B cell (primary cell): Measurements from ENCODE around the gene CELF2. TPM values are rescaled to one million over a fixed set of nuclear protein-coding genes. Genes with fewer than 3 reads are reported as not detected.

Source experiments
- ATAC-seq: fragments of 200-7000 bp; cut with Tn5 transposase; one replicate; pipeline ENCODE4 v1.10.0; 2021; ENCODE audit warnings: low read depth, mild to moderate bottlenecking, moderate number of reproducible peaks, moderate library complexity
- CTCF ChIA-PET: fragments of 350-600 bp; sonication (Branson Sonifier 250); formaldehyde crosslinking; loops from one replicate; lab custom pipeline; 2021; ENCODE audit warnings: antibody characterized with exemption, inconsistent platforms; lab: Charles Lee
- POLR2A ChIA-PET: fragments of 350-600 bp; sonication (Branson Sonifier 250); formaldehyde crosslinking; loops from one replicate; lab custom pipeline; 2021; ENCODE audit warnings: antibody characterized with exemption; lab: Charles Lee
- DNase-seq: peaks from one replicate; pipeline ENCODE4 v3.0.0; 2013
- H2AFZ ChIP-seq: 2 replicates; pipeline ENCODE4 v1.6.1; 2012; ENCODE audit warnings: mild to moderate bottlenecking, low read depth, low read length; ENCODE audit not compliant: insufficient read depth, poor library complexity, severe bottlenecking
- H3K27ac ChIP-seq, 2 donors: 1 replicate in 1 of 2; 2 replicates in 1 of 2; pipeline ENCODE4 v1.5.1; 2012 to 2013; ENCODE audit warnings: low read length in 2 of 2, mild to moderate bottlenecking in 2 of 2, moderate library complexity in 1 of 2
- H3K27me3 ChIP-seq, 4 experiments: fragments of 200-600 bp in 1 of 4; sonication (generic) in 1 of 4; replicated peaks in 1 of 4; 1 replicate in 2 of 4; 2 replicates in 2 of 4; pipeline versions ENCODE4 v1.6.1 to v1.7.0; 2013 to 2016; ENCODE audit warnings: low read length in 3 of 4, mild to moderate bottlenecking in 2 of 4, mixed read lengths in 1 of 4, moderate library complexity in 1 of 4; ENCODE audit not compliant: insufficient read depth in 4 of 4, control insufficient read depth in 3 of 4; ENCODE audit errors: control extremely low read depth in 1 of 4
- H3K36me3 ChIP-seq, 2 experiments: replicated peaks in 1 of 2; 1 replicate in 1 of 2; 2 replicates in 1 of 2; pipeline versions ENCODE4 v1.6.1 to v1.7.1; 2013; ENCODE audit warnings: low read length in 1 of 2; ENCODE audit not compliant: insufficient read depth in 2 of 2, control insufficient read depth in 1 of 2; ENCODE audit errors: control extremely low read depth in 1 of 2, extremely low read depth in 1 of 2
- H3K4me1 ChIP-seq, 2 donors: fragments of 200-600 bp in 1 of 2; sonication (generic) in 1 of 2; 1 replicate in 1 of 2; 2 replicates in 1 of 2; pipeline versions ENCODE4 v1.5.1 to v1.6.1; 2013 to 2017; ENCODE audit warnings: low read length in 2 of 2; ENCODE audit not compliant: control insufficient read depth in 2 of 2, insufficient read depth in 2 of 2
- H3K4me2 ChIP-seq: replicated peaks from 2 replicates; pipeline ENCODE3; 2012; ENCODE audit warnings: mild to moderate bottlenecking, low read depth, low read length; ENCODE audit not compliant: poor library complexity, severe bottlenecking
- H3K4me3 ChIP-seq, 5 experiments: fragments of 200-600 bp in 1 of 5; sonication (generic) in 1 of 5; 1 replicate in 3 of 5; 2 replicates in 2 of 5; pipeline versions ENCODE4 v1.5.1 to v1.7.0; 2011 to 2016; ENCODE audit warnings: low read length in 4 of 5, mild to moderate bottlenecking in 4 of 5, low read depth in 2 of 5, control low read depth in 1 of 5, moderate library complexity in 1 of 5; ENCODE audit not compliant: insufficient read depth in 1 of 5; ENCODE audit errors: control extremely low read depth in 1 of 5, extremely low read depth in 1 of 5
- H3K79me2 ChIP-seq: fragments of 200-600 bp; sonication (generic); one replicate; pipeline ENCODE4 v1.6.0; 2016; ENCODE audit warnings: low read length; ENCODE audit not compliant: control insufficient read depth, insufficient read depth
- H3K9ac ChIP-seq: fragments of 200-600 bp; sonication (generic); 2 replicates; pipeline ENCODE4 v1.6.1; 2017; ENCODE audit warnings: mild to moderate bottlenecking, low read length, moderate library complexity
- H3K9me3 ChIP-seq, 3 donors: one replicate each; pipeline versions ENCODE4 v1.6.1 to v1.7.1; 2013; ENCODE audit warnings: low read length in 2 of 3; ENCODE audit not compliant: control insufficient read depth in 2 of 3, insufficient read depth in 1 of 3; ENCODE audit errors: control extremely low read depth in 1 of 3
- H4K20me1 ChIP-seq: 2 replicates; pipeline ENCODE4 v1.6.0; 2012; ENCODE audit warnings: mild to moderate bottlenecking, low read length; ENCODE audit not compliant: insufficient read depth, control insufficient read depth, poor library complexity, severe bottlenecking
- H3K27ac Mint-ChIP-seq: one replicate; pipeline ENCODE4 v1.8.0; 2021; ENCODE audit warnings: mixed read lengths
- H3K27me3 Mint-ChIP-seq: one replicate; pipeline ENCODE4 v1.8.0; 2021; ENCODE audit warnings: mixed read lengths
- H3K4me1 Mint-ChIP-seq: one replicate; pipeline ENCODE4 v1.8.0; 2021; ENCODE audit warnings: mixed read lengths
- H3K4me3 Mint-ChIP-seq: one replicate; pipeline ENCODE4 v1.8.0; 2021; ENCODE audit warnings: mixed read lengths
- H3K9me3 Mint-ChIP-seq: one replicate; pipeline ENCODE4 v1.8.0; 2022; ENCODE audit warnings: mixed read lengths; ENCODE audit not compliant: insufficient read depth
- EZH2 ChIP-seq: IDR thresholded peaks from 2 replicates; pipeline ENCODE4 v1.6.1; 2012; ENCODE audit warnings: borderline replicate concordance, low read depth, mild to moderate bottlenecking, moderate library complexity, low read length; ENCODE audit not compliant: insufficient read depth, poor library complexity, severe bottlenecking
- WGBS: methylation state at CpG from one replicate; pipeline ENCODE4 v1.1.5; 2013; ENCODE audit warnings: missing lambda C conversion rate; ENCODE audit not compliant: insufficient coverage; 5-methylcytosine and 5-hydroxymethylcytosine counted together
- intact Hi-C: fragments of 100-400 bp; cut with micrococcal nuclease; formaldehyde crosslinking; loops from one replicate; pipeline ENCODE4 v1.10.0; 2022
- polyA plus RNA-seq: library from polyadenylated mRNA; depleted of rRNA; stranded (reverse); fragments of >200 nt; gene quantifications from 2 replicates; pipeline ENCODE4 v1.2.3, GENCODE V29; 2012
- total RNA-seq, 2 donors: library from RNA; stranded (reverse); fragments of 120-200 nt in 1 of 2; gene quantifications; 1 replicate in 1 of 2; 2 replicates in 1 of 2; pipeline versions ENCODE4 v1.2.3 to v1.2.4, GENCODE V29; 2013 to 2022
- TF ChIP-seq, protein P1 (sequence below): fragments of 200-600 bp; IDR thresholded peaks from one replicate; pipeline ENCODE4 v1.8.0; 2022; ENCODE audit warnings: antibody characterized with exemption, mild to moderate bottlenecking

CELF2 gene
- total and polyA plus RNA-seq, 2 donors (not counting 1 experiment from before 2014, with no cell fraction given): 59.5 to 112 TPM

- no peak overlapping the region for H3K9ac ChIP-seq
- peaks cover 32% of the 10 kb centered on the region for H3K4me1 Mint-ChIP-seq
These were observed 312.8 kb downstream of the CELF2 start for GRCh38 chr10:11330383-11331045.

GRCh38 chr10:11331046-11331577 lies 313.4 kb downstream of the CELF2 start:
- DNase-seq (no peak), ATAC-seq (no peak)
- Histone ChIP-seq H3K4me2 (no peak overlapping the region), H3K27ac (peak overlapping the region in 1 of 2 donors; percentile 13), H3K36me3 (peaks cover 11 to 69% of the 10 kb centered on the region in 2 experiments), H3K4me1 (peaks cover 13 to 24% of the 10 kb centered on the region in 2 donors), H2AFZ (no peak overlapping the region), H3K4me3 (no peak overlapping the region), H3K9me3 (no peaks in the 10 kb centered on the region), H4K20me1 (peaks cover 28% of the 10 kb centered on the region), H3K27me3 (no peaks in the 10 kb centered on the region), H3K79me2 (no peaks in the 10 kb centered on the region), H3K9ac (no peak overlapping the region)
- Mint-ChIP-seq H3K4me1 (peaks cover 37% of the 10 kb centered on the region), H3K9me3 (no peaks in the 10 kb centered on the region), H3K27me3 (no peaks in the 10 kb centered on the region), H3K27ac (no peak overlapping the region), H3K4me3 (no peak overlapping the region)
- POLR2A ChIA-PET: no interaction called here
- TF ChIP-seq, protein P1, sequence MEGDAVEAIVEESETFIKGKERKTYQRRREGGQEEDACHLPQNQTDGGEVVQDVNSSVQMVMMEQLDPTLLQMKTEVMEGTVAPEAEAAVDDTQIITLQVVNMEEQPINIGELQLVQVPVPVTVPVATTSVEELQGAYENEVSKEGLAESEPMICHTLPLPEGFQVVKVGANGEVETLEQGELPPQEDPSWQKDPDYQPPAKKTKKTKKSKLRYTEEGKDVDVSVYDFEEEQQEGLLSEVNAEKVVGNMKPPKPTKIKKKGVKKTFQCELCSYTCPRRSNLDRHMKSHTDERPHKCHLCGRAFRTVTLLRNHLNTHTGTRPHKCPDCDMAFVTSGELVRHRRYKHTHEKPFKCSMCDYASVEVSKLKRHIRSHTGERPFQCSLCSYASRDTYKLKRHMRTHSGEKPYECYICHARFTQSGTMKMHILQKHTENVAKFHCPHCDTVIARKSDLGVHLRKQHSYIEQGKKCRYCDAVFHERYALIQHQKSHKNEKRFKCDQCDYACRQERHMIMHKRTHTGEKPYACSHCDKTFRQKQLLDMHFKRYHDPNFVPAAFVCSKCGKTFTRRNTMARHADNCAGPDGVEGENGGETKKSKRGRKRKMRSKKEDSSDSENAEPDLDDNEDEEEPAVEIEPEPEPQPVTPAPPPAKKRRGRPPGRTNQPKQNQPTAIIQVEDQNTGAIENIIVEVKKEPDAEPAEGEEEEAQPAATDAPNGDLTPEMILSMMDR: no peak
- no peak for TF ChIP-seq EZH2
- CTCF ChIA-PET: no interaction called here
- intact Hi-C loops: no loop called here

More at GRCh38 chr10:11330383-11331045, 312.8 kb downstream of the CELF2 start:
- Mint-ChIP-seq H3K27me3 (no peaks in the 10 kb centered on the region), H3K4me3 (no peak overlapping the region), H3K27ac (peak overlapping the region; percentile 61), H3K9me3 (no peaks in the 10 kb centered on the region)
- no peak for ATAC-seq
- Histone ChIP-seq H3K4me3 (no peak overlapping the region), H3K9me3 (no peaks in the 10 kb centered on the region), H2AFZ (no peak overlapping the region), H3K27me3 (no peaks in the 10 kb centered on the region), H3K36me3 (peaks cover 11 to 75% of the 10 kb centered on the region in 2 experiments), H4K20me1 (peaks cover 29% of the 10 kb centered on the region), H3K27ac (peak overlapping the region in 1 of 2 donors; percentile 13), H3K4me2 (no peak overlapping the region), H3K4me1 (peaks cover 8 to 23% of the 10 kb centered on the region in 2 donors), H3K79me2 (no peaks in the 10 kb centered on the region)
- DNase-seq: no peak
- CTCF ChIA-PET: no interaction called here
- WGBS: 92% methylated on average over 5 of the region's 8 CpGs
- intact Hi-C loops: no loop called here
- POLR2A ChIA-PET: no interaction called here
- TF ChIP-seq, protein P1: no peak
- TF ChIP-seq EZH2: no peak
